ENCODE measurements around the gene CEP44. TPM values are rescaled to one million over a fixed set of nuclear protein-coding genes. Genes with fewer than 3 reads are reported as not detected.

CEP44 gene
- total and polyA plus RNA-seq, 4 donors, result 2.2 to 18.7 (median 6.1) TPM

DNA sequence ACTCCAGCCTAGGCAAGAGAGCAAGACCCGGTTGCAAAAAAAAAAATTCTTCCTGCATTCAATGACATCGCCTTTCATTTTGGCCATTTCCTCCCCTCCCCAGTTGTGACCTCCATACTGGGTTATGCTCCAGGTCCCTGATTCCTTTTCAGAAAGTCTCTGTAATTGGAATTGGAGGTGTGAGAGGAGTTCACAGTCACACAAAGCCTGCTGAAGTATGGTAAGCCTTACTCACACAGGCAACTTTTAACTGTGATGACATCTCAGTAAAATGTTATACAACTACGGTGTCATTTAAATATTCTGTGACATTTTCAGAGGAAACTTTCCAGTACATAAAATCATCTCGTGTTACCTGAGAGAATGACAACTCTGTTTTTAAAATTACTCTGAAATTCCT lies 73.6 kb downstream of the CEP44 start:
- Histone ChIP-seq H3K4me3 (ENCODE audit: low read depth in 1 of 3, low read length in 3 of 3) (no peak overlapping the region), H3K9me3 (ENCODE audit: control insufficient read depth in 4 of 4, low read length in 3 of 4) (no peaks in the 10 kb centered on the region), H3K4me1 (ENCODE audit: control insufficient read depth in 4 of 4, insufficient read depth in 4 of 4, low read length in 3 of 4) (no peaks in the 10 kb centered on the region), H3K9ac (ENCODE audit: low read depth in 1 of 2, low read length in 2 of 2) (no peak overlapping the region), H3K36me3 (ENCODE audit: control insufficient read depth in 4 of 4, insufficient read depth in 3 of 4, low read depth in 1 of 4, low read length in 3 of 4) (no peaks in the 10 kb centered on the region), H3K27me3 (ENCODE audit: control insufficient read depth in 4 of 4, insufficient read depth in 4 of 4, low read length in 3 of 4) (peaks cover 0 to 9% (median 0%) of the 10 kb centered on the region in 4 donors), H3K27ac (ENCODE audit: low read depth in 1 of 2, low read length in 2 of 2) (no peak overlapping the region)
- TF ChIP-seq TAF1 (conservative IDR thresholded peaks at IDR 0.05), result no peak
- TF ChIP-seq NR2F2 (IDR thresholded peaks at IDR 0.05), result no peak
- no peak for TF ChIP-seq REST (IDR thresholded peaks at IDR 0.05)
- TF ChIP-seq HNF4A (conservative IDR thresholded peaks at IDR 0.05), result no peak
- TF ChIP-seq CTCF (IDR thresholded peaks at IDR 0.05; ENCODE audit: low read depth, low read length, missing input control), result no peak
- TF ChIP-seq JUND (IDR thresholded peaks at IDR 0.05), result no peak
- TF ChIP-seq FOXA1 (IDR thresholded peaks at IDR 0.05), result no peak
- no peak for DNase-seq (ENCODE audit: low spot score)
- 86% methylated on average over 4 of the region's 4 CpGs for WGBS

GRCh38 chr4:174358410-174358809 lies 74.7 kb downstream of the CEP44 start:
- H3K9ac ChIP-seq (ENCODE audit: low read depth in 1 of 2, low read length in 2 of 2), result no peak overlapping the region
- H3K4me3 ChIP-seq (ENCODE audit: low read depth in 1 of 3, low read length in 3 of 3), result no peak overlapping the region
- WGBS, result 74% methylated on average over 1 of the region's 1 CpG
- no peak overlapping the region for H3K27ac ChIP-seq (ENCODE audit: low read depth in 1 of 2, low read length in 2 of 2)
- H3K27me3 ChIP-seq (ENCODE audit: control insufficient read depth in 4 of 4, insufficient read depth in 4 of 4, low read length in 3 of 4), result peaks cover 0 to 9% (median 0%) of the 10 kb centered on the region in 4 donors
- no peaks in the 10 kb centered on the region for H3K4me1 ChIP-seq (ENCODE audit: control insufficient read depth in 4 of 4, insufficient read depth in 4 of 4, low read length in 3 of 4)
- TF ChIP-seq HNF4A (conservative IDR thresholded peaks at IDR 0.05) (no peak), CTCF (IDR thresholded peaks at IDR 0.05; ENCODE audit: low read depth, low read length, missing input control) (no peak)
- H3K36me3 ChIP-seq (ENCODE audit: control insufficient read depth in 4 of 4, insufficient read depth in 3 of 4, low read depth in 1 of 4, low read length in 3 of 4), result no peaks in the 10 kb centered on the region
- no peak for DNase-seq (ENCODE audit: low spot score)
- H3K9me3 ChIP-seq (ENCODE audit: control insufficient read depth in 4 of 4, low read length in 3 of 4), result no peaks in the 10 kb centered on the region

DNA sequence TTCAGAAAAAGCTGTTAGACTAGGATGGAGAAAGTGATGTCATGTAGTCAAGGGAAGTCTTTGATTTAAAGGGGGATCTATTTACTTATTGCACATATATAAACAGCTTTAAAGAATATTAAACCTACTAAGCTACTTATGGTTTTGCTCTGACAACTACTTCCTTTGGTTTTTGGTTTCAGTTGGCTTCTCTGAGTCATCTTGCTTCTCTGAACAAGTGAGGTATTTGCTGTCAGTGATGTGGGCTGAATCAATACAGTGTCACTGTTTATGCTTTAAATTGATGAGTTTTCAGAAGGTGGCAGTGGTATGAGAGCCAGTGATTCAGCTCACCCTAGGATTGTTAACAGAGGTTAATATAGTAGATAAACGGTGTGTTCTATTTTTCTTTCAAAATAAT lies 75.1 kb downstream of the CEP44 start:
- TF ChIP-seq FOXA1 (IDR thresholded peaks at IDR 0.05), result no peak
- TF ChIP-seq ATF3 (IDR thresholded peaks at IDR 0.05), result no peak
- TF ChIP-seq, protein P1, sequence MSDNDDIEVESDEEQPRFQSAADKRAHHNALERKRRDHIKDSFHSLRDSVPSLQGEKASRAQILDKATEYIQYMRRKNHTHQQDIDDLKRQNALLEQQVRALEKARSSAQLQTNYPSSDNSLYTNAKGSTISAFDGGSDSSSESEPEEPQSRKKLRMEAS (IDR thresholded peaks at IDR 0.05), result no peak
- no peak for TF ChIP-seq CTCF (IDR thresholded peaks at IDR 0.05; ENCODE audit: low read depth, low read length, missing input control)
- no peak for TF ChIP-seq GABPA (IDR thresholded peaks at IDR 0.05 in 1 of 2, conservative IDR thresholded peaks at IDR 0.05 in 1 of 2)
- no peak for TF ChIP-seq HNF4A (conservative IDR thresholded peaks at IDR 0.05)
- no peak for TF ChIP-seq SP1 (IDR thresholded peaks at IDR 0.05)
- TF ChIP-seq RXRA (IDR thresholded peaks at IDR 0.05), result no peak
- no peak for TF ChIP-seq HNF4G (IDR thresholded peaks at IDR 0.05)
- Histone ChIP-seq H3K9me3 (ENCODE audit: control insufficient read depth in 4 of 4, low read length in 3 of 4) (no peaks in the 10 kb centered on the region), H3K4me3 (ENCODE audit: low read depth in 1 of 3, low read length in 3 of 3) (no peak overlapping the region), H3K4me1 (ENCODE audit: control insufficient read depth in 4 of 4, insufficient read depth in 4 of 4, low read length in 3 of 4) (no peaks in the 10 kb centered on the region), H3K27ac (ENCODE audit: low read depth in 1 of 2, low read length in 2 of 2) (no peak overlapping the region), H3K9ac (ENCODE audit: low read depth in 1 of 2, low read length in 2 of 2) (no peak overlapping the region), H3K36me3 (ENCODE audit: control insufficient read depth in 4 of 4, insufficient read depth in 3 of 4, low read depth in 1 of 4, low read length in 3 of 4) (no peaks in the 10 kb centered on the region), H3K27me3 (ENCODE audit: control insufficient read depth in 4 of 4, insufficient read depth in 4 of 4, low read length in 3 of 4) (peaks cover 0 to 6% (median 0%) of the 10 kb centered on the region in 4 donors)
- WGBS, result 85% methylated on average over 1 of the region's 1 CpG
- no peak for DNase-seq (ENCODE audit: low spot score)

All from liver (tissue), 9 donors.